H1 (cell line): Measurements from ENCODE around the gene SLC12A7. TPM values are rescaled to one million over a fixed set of nuclear protein-coding genes. Genes with fewer than 3 reads are reported as not detected.

Experiments used
- CTCF ChIA-PET: fragments of 300-600 bp; sonication (Branson Sonifier 250); formaldehyde crosslinking; loops from one replicate; lab custom pipeline; 2021; ENCODE audit not compliant: partially characterized antibody; lab: Charles Lee
- POLR2A ChIA-PET: fragments of 300-600 bp; sonication (Branson Sonifier 250); formaldehyde crosslinking; loops from one replicate; lab custom pipeline; 2021; ENCODE audit warnings: inconsistent platforms; ENCODE audit not compliant: partially characterized antibody; lab: Charles Lee
- DNase-seq, 2 experiments: peaks; one replicate each; pipeline versions ENCODE4 v3.0.0 to v3.0.0-alpha.2; 2010 to 2022; ENCODE audit warnings: low spot score in 2 of 2, low read depth in 1 of 2, mixed read lengths in 1 of 2
- FAIRE-seq: peaks from 2 replicates; lab custom pipeline; 2011; peaks lifted over from hg19 to GRCh38; lab: Jason Lieb, UNC
- H2AFZ ChIP-seq: 2 replicates; pipeline ENCODE4 v1.8.1; 2012; ENCODE audit warnings: low read length, inconsistent platforms
- H2AK5ac ChIP-seq: 2 replicates; pipeline ENCODE4 v1.6.1; 2013; ENCODE audit warnings: low read depth, low read length
- H2BK120ac ChIP-seq: replicated peaks from 2 replicates; pipeline ENCODE3; 2013; ENCODE audit warnings: low read depth, low read length, inconsistent platforms
- H2BK12ac ChIP-seq: 2 replicates; pipeline ENCODE4 v1.6.1; 2013; ENCODE audit warnings: low read depth, low read length
- H2BK15ac ChIP-seq: 2 replicates; pipeline ENCODE4 v1.6.1; 2013; ENCODE audit warnings: low read length
- H2BK20ac ChIP-seq: 2 replicates; pipeline ENCODE4 v1.6.1; 2013; ENCODE audit warnings: low read length
- H2BK5ac ChIP-seq: 2 replicates; pipeline ENCODE4 v1.6.1; 2013; ENCODE audit warnings: low read depth, low read length
- H3K14ac ChIP-seq: 2 replicates; pipeline ENCODE4 v1.6.1; 2013; ENCODE audit warnings: inconsistent platforms; ENCODE audit not compliant: insufficient read length
- H3K18ac ChIP-seq: 2 replicates; pipeline ENCODE4 v1.6.1; 2013; ENCODE audit warnings: low read length; ENCODE audit errors: extremely low read depth
- H3K23ac ChIP-seq: 2 replicates; pipeline ENCODE4 v1.6.1; 2013; ENCODE audit warnings: inconsistent platforms; ENCODE audit not compliant: insufficient read length
- H3K23me2 ChIP-seq: 2 replicates; pipeline ENCODE4 v1.6.1; 2013; ENCODE audit warnings: low read depth, low read length
- H3K27ac ChIP-seq: 2 replicates; pipeline ENCODE4 v1.6.1; 2011; ENCODE audit warnings: low read depth, low read length, inconsistent platforms
- H3K27me3 ChIP-seq, 4 experiments: replicated peaks in 1 of 4; 1 replicate in 1 of 4; 2 replicates in 3 of 4; pipeline versions ENCODE4 v1.6.1 to v1.8.1; 2011 to 2013; ENCODE audit warnings: low read length in 3 of 4, mild to moderate bottlenecking in 3 of 4, inconsistent platforms in 2 of 4, mixed read lengths in 2 of 4, moderate library complexity in 1 of 4; ENCODE audit not compliant: control insufficient read depth in 3 of 4, insufficient read depth in 3 of 4; ENCODE audit errors: extremely low read depth in 1 of 4
- H3K36me3 ChIP-seq, 4 experiments: 2 replicates each; pipeline versions ENCODE4 v1.6.1 to v1.8.1; 2011 to 2013; ENCODE audit warnings: mild to moderate bottlenecking in 4 of 4, low read length in 3 of 4, moderate library complexity in 2 of 4, control low read depth in 1 of 4, inconsistent platforms in 1 of 4; ENCODE audit not compliant: insufficient read depth in 4 of 4, control insufficient read depth in 2 of 4
- H3K4ac ChIP-seq: replicated peaks from 2 replicates; pipeline ENCODE3; 2013; ENCODE audit warnings: low read length, low read depth, mixed read lengths, inconsistent platforms; ENCODE audit not compliant: insufficient read length
- H3K4me1 ChIP-seq, 4 experiments: replicated peaks in 1 of 4; 1 replicate in 1 of 4; 2 replicates in 3 of 4; pipeline versions ENCODE4 v1.6.1 to v1.8.1; 2011 to 2013; ENCODE audit warnings: low read length in 3 of 4, inconsistent platforms in 2 of 4, mixed read lengths in 1 of 4; ENCODE audit not compliant: insufficient read depth in 4 of 4, control insufficient read depth in 3 of 4
- H3K4me2 ChIP-seq, 2 experiments: 2 replicates each; pipeline versions ENCODE4 v1.6.1 to v1.8.1; 2011 to 2013; ENCODE audit warnings: low read depth in 2 of 2, low read length in 2 of 2, control low read depth in 1 of 2, inconsistent platforms in 1 of 2, mild to moderate bottlenecking in 1 of 2; ENCODE audit not compliant: insufficient read depth in 1 of 2
- H3K4me3 ChIP-seq, 4 experiments: fragments of 200-600, 300-600 bp in 1 of 4; sonication (generic), shearing (Covaris generic), sonication (Bioruptor Twin) in 1 of 4; 2 replicates each; pipeline versions ENCODE4 v1.5.1 to v1.8.1; 2011 to 2016; ENCODE audit warnings: low read length in 4 of 4, low read depth in 3 of 4, control low read depth in 2 of 4, inconsistent platforms in 2 of 4, mild to moderate bottlenecking in 2 of 4, mixed read lengths in 1 of 4, moderate library complexity in 1 of 4; ENCODE audit not compliant: insufficient read depth in 2 of 4; ENCODE audit errors: extremely low read depth in 1 of 4
- H3K56ac ChIP-seq: replicated peaks from 2 replicates; pipeline ENCODE3; 2013; ENCODE audit warnings: low read depth, mild to moderate bottlenecking, mixed read lengths, low read length, inconsistent platforms; ENCODE audit not compliant: insufficient read length
- H3K79me1 ChIP-seq: 2 replicates; pipeline ENCODE4 v1.6.1; 2013; ENCODE audit warnings: low read depth, low read length, control low read depth
- H3K79me2 ChIP-seq, 2 experiments: 2 replicates each; pipeline versions ENCODE4 v1.6.1 to v1.8.1; 2012 to 2013; ENCODE audit warnings: low read length in 2 of 2, mild to moderate bottlenecking in 2 of 2, inconsistent platforms in 1 of 2; ENCODE audit not compliant: insufficient read depth in 2 of 2, control insufficient read depth in 1 of 2
- H3K9ac ChIP-seq, 4 experiments: replicated peaks in 1 of 4; 1 replicate in 1 of 4; 2 replicates in 3 of 4; pipeline versions ENCODE4 v1.6.1 to v1.8.1; 2011 to 2013; ENCODE audit warnings: low read depth in 3 of 4, low read length in 3 of 4, control low read depth in 2 of 4, mild to moderate bottlenecking in 2 of 4, moderate library complexity in 2 of 4, inconsistent platforms in 1 of 4; ENCODE audit errors: extremely low read depth in 1 of 4
- H3K9me3 ChIP-seq, 2 experiments: 2 replicates each; pipeline versions ENCODE4 v1.6.1 to v1.8.1; 2012 to 2013; ENCODE audit warnings: mild to moderate bottlenecking in 2 of 2, moderate library complexity in 2 of 2, control low read depth in 1 of 2, inconsistent platforms in 1 of 2, low read depth in 1 of 2, low read length in 1 of 2, mixed read lengths in 1 of 2; ENCODE audit not compliant: insufficient read depth in 2 of 2
- H4K20me1 ChIP-seq, 2 experiments: replicated peaks in 1 of 2; 2 replicates each; pipeline versions ENCODE3 to v1.8.1; 2011 to 2013; ENCODE audit warnings: inconsistent platforms in 2 of 2, low read length in 2 of 2, mild to moderate bottlenecking in 1 of 2; ENCODE audit not compliant: insufficient read depth in 2 of 2, control insufficient read depth in 1 of 2
- H4K5ac ChIP-seq: 2 replicates; pipeline ENCODE4 v1.6.1; 2013; ENCODE audit warnings: low read length, low read depth, mixed read lengths, inconsistent platforms; ENCODE audit not compliant: insufficient read length
- H4K8ac ChIP-seq: 2 replicates; pipeline ENCODE4 v1.8.0; 2013; ENCODE audit warnings: mild to moderate bottlenecking, moderate library complexity, low read length, inconsistent platforms; ENCODE audit not compliant: insufficient read depth; ENCODE audit errors: extremely low read depth
- H4K91ac ChIP-seq: replicated peaks from 2 replicates; pipeline ENCODE3; 2013; ENCODE audit warnings: low read length, mixed read lengths, inconsistent platforms; ENCODE audit not compliant: insufficient read length
- BACH1 ChIP-seq: IDR thresholded peaks from 2 replicates; pipeline ENCODE4 v1.6.1; 2012; ENCODE audit warnings: low read length, improper control_type of control experiment
- EGR1 ChIP-seq: IDR thresholded peaks from 2 replicates; pipeline ENCODE4 v1.6.1; 2011; ENCODE audit warnings: low read depth, low read length, borderline replicate concordance
- HDAC2 ChIP-seq, 2 experiments: fragments of 300-600 bp in 1 of 2; sonication (generic) in 1 of 2; IDR thresholded peaks; 2 replicates each; pipeline ENCODE4 v1.6.1; 2011 to 2012; ENCODE audit warnings: low read depth in 2 of 2, low read length in 2 of 2, mild to moderate bottlenecking in 2 of 2, moderate library complexity in 2 of 2, borderline replicate concordance in 1 of 2, inconsistent platforms in 1 of 2
- MAFK ChIP-seq: IDR thresholded peaks from 2 replicates; pipeline ENCODE4 v1.6.1; 2012; ENCODE audit warnings: low read depth, mild to moderate bottlenecking, improper control_type of control experiment, low read length
- NANOG ChIP-seq: IDR thresholded peaks from 2 replicates; pipeline ENCODE4 v1.6.1; 2011; ENCODE audit warnings: low read length, low read depth, mild to moderate bottlenecking, inconsistent platforms; ENCODE audit not compliant: insufficient read depth, poor library complexity, severe bottlenecking
- POLR2AphosphoS5 ChIP-seq: IDR thresholded peaks from 2 replicates; pipeline ENCODE4 v1.6.1; 2011; ENCODE audit warnings: low read depth, low read length
- POU5F1 ChIP-seq: IDR thresholded peaks from 2 replicates; pipeline ENCODE4 v1.6.1; 2011; ENCODE audit warnings: low read depth, mild to moderate bottlenecking, low read length, moderate library complexity
- SIX5 ChIP-seq: IDR thresholded peaks from 2 replicates; pipeline ENCODE4 v1.6.1; 2011; ENCODE audit warnings: mild to moderate bottlenecking, low read depth, low read length
- SRF ChIP-seq: IDR thresholded peaks from 2 replicates; pipeline ENCODE4 v1.6.1; 2011; ENCODE audit warnings: mild to moderate bottlenecking, low read depth, low read length, moderate library complexity
- WGBS, 2 experiments: shearing (Covaris generic) in 1 of 2; methylation state at CpG; one replicate each; pipeline versions ENCODE4 v1.1.6 to v1.1.7; 2013 to 2015; ENCODE audit warnings: low lambda C conversion rate in 2 of 2, mixed read lengths in 2 of 2, inconsistent platforms in 1 of 2, low coverage in 1 of 2, missing lambda C conversion rate in 1 of 2; ENCODE audit not compliant: insufficient replicate concordance in 2 of 2, insufficient coverage in 1 of 2, insufficient read length in 1 of 2; ENCODE audit errors: extremely low coverage in 1 of 2, missing lambda C conversion rate in 1 of 2; 5-methylcytosine and 5-hydroxymethylcytosine counted together
- polyA plus RNA-seq, 7 experiments: library from polyadenylated mRNA; depleted of rRNA in 3 of 7; stranded (reverse) in 5 of 7; unstranded in 2 of 7; fragments of >200 nt in 5 of 7; fragments of 200-250 nt in 2 of 7; gene quantifications; 1 replicate in 5 of 7; 2 replicates in 1 of 7; 4 replicates in 1 of 7; pipeline versions ENCODE4 v1.2.1 to v1.2.3, GENCODE V29; 2011 to 2013; ENCODE audit warnings: missing spikeins in 2 of 7, mixed read lengths in 2 of 7
- total RNA-seq: library from RNA; stranded (reverse); fragmentation: NEBNext Ultra II Directional; extraction: Animal tissue kit (Norgen Biotek cat#: 25700); gene quantifications from 2 replicates; pipeline ENCODE4 v1.2.1, GENCODE V29; 2021
- TF ChIP-seq, protein P1 (sequence below): IDR thresholded peaks from 2 replicates; pipeline ENCODE4 v1.6.1; 2011; ENCODE audit warnings: low read length, improper control_type of control experiment

SLC12A7 gene
- total and polyA plus RNA-seq, 2 of the 8 experiments (the other 6 are each of a cell fraction or from before 2014, with no cell fraction given) = 23.5 to 39.7 TPM

DNA sequence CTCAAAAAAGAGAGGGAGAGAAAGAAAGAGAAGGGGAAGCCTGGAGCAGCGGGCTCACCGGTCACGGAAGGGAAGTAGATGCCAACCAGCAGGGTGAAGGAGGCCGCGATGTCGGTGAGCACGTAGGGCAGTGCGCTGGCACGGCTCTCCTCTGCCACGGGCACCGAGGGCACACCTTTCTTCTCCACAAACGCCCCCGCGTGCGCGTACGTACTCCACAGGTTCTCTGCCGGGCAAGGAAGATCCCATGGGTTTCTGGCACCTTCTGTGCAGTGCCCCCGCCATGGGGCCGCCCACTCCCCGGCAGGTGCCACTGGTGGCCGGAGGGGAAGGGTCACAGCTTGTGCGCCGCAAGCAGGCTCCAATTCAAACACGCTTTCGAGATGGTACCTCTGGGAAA, 30.3 kb downstream of the SLC12A7 start:
- H3K23me2 ChIP-seq = no peaks in the 10 kb centered on the region
- no peak overlapping the region for H3K9ac ChIP-seq
- H3K27me3 ChIP-seq = no peaks in the 10 kb centered on the region
- H3K14ac ChIP-seq = no peak overlapping the region
- peaks cover 5 to 59% (median 18%) of the 10 kb centered on the region in 4 experiments; a peak in 5 of 8 replicates for H3K36me3 ChIP-seq
- no peak overlapping the region for H2AK5ac ChIP-seq
- ChIA-PET CTCF (interaction anchor here (1.5 kb wide), 1 partner anchor 86 kb away, joined by 5 read pairs; no protein-coding TSS in a partner anchor), POLR2A (no interaction called here)
- H4K5ac ChIP-seq = no peak overlapping the region
- 91% methylated on average over 20 of the region's 26 CpGs; no CpG with 5 or more reads in 1 of the 2 experiments for WGBS, 2 experiments
- H3K4me1 ChIP-seq = no peaks in the 10 kb centered on the region
- peaks cover 3% of the 10 kb centered on the region; the same call in 1 of the 2 replicates for H3K79me1 ChIP-seq
- TF ChIP-seq, protein P1, sequence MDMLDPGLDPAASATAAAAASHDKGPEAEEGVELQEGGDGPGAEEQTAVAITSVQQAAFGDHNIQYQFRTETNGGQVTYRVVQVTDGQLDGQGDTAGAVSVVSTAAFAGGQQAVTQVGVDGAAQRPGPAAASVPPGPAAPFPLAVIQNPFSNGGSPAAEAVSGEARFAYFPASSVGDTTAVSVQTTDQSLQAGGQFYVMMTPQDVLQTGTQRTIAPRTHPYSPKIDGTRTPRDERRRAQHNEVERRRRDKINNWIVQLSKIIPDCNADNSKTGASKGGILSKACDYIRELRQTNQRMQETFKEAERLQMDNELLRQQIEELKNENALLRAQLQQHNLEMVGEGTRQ = no peak
- TF ChIP-seq EGR1 (no peak), NANOG (no peak), SRF (no peak), SIX5 (no peak), MAFK (no peak), POU5F1 (no peak), BACH1 (no peak), HDAC2 (IDR thresholded peaks at IDR 0.05; ENCODE audit: borderline replicate concordance in 1 of 2, low read depth in 2 of 2, low read length in 2 of 2) (no peak), POLR2AphosphoS5 (no peak)
- no peak overlapping the region for H3K4me2 ChIP-seq
- FAIRE-seq (no peak), DNase-seq (no peak)
- no peak overlapping the region for H3K56ac ChIP-seq
- H3K27ac ChIP-seq = no peak overlapping the region
- no peak overlapping the region for H3K4ac ChIP-seq
- no peak overlapping the region; the same call in 1 of the 2 replicates for H4K8ac ChIP-seq
- H2BK5ac ChIP-seq = no peak overlapping the region
- H3K18ac ChIP-seq = no peak overlapping the region
- no peak overlapping the region for H2BK15ac ChIP-seq
- H3K9me3 ChIP-seq = no peaks in the 10 kb centered on the region
- no peak overlapping the region for H2BK20ac ChIP-seq
- no peaks in the 10 kb centered on the region for H3K79me2 ChIP-seq
- no peak overlapping the region for H3K23ac ChIP-seq
- peaks cover 0 to 10% of the 10 kb centered on the region in 2 experiments for H4K20me1 ChIP-seq
- H3K4me3 ChIP-seq = no peak overlapping the region
- H2AFZ ChIP-seq = no peak overlapping the region
- no peak overlapping the region for H2BK120ac ChIP-seq
- H2BK12ac ChIP-seq = no peak overlapping the region
- H4K91ac ChIP-seq = no peak overlapping the region
